Naive B cell (primary cell): ENCODE measurements around the gene ANAPC5. TPM values are rescaled to one million over a fixed set of nuclear protein-coding genes. Genes with fewer than 3 reads are reported as not detected.
"Not testable (repeated sequence)": the region's sequence is repeated elsewhere in the genome, so short reads cannot be mapped to it uniquely, and the experiment has no call there.

ENCODE experiments used
- ATAC-seq, 2 donors: fragments of 150-1000 bp; cut with Tn5 transposase; 2 replicates each; pipeline ENCODE4 v1.10.0; 2021; ENCODE audit warnings: low read depth in 2 of 2, mild to moderate bottlenecking in 2 of 2, moderate library complexity in 2 of 2
- DNase-seq: peaks from one replicate; pipeline ENCODE4 v3.0.0; 2022
- H3K27ac Mint-ChIP-seq, 6 donors: one replicate each; pipeline ENCODE4 v1.8.0; 2020 to 2022; ENCODE audit warnings: mild to moderate bottlenecking in 6 of 6, mixed read lengths in 6 of 6, moderate library complexity in 5 of 6, inconsistent platforms in 2 of 6
- H3K27me3 Mint-ChIP-seq, 3 donors: one replicate each; pipeline ENCODE4 v1.8.0; 2021 to 2022; ENCODE audit warnings: mixed read lengths in 3 of 3, mild to moderate bottlenecking in 1 of 3
- H3K36me3 Mint-ChIP-seq, 2 donors: one replicate each; pipeline ENCODE4 v1.8.0; 2020 to 2022; ENCODE audit warnings: mixed read lengths in 2 of 2, inconsistent platforms in 1 of 2, mild to moderate bottlenecking in 1 of 2
- H3K4me1 Mint-ChIP-seq, 3 donors: one replicate each; pipeline ENCODE4 v1.8.0; 2020 to 2022; ENCODE audit warnings: mixed read lengths in 3 of 3, inconsistent platforms in 1 of 3, mild to moderate bottlenecking in 1 of 3, moderate library complexity in 1 of 3
- H3K4me3 Mint-ChIP-seq, 8 donors: one replicate each; pipeline ENCODE4 v1.8.0; 2020 to 2022; ENCODE audit warnings: mild to moderate bottlenecking in 8 of 8, mixed read lengths in 8 of 8, moderate library complexity in 8 of 8, inconsistent platforms in 2 of 8
- H3K9me3 Mint-ChIP-seq, 7 donors: one replicate each; pipeline ENCODE4 v1.8.0; 2020 to 2022; ENCODE audit warnings: mixed read lengths in 7 of 7, mild to moderate bottlenecking in 5 of 7, inconsistent platforms in 2 of 7, moderate library complexity in 1 of 7
- polyA plus RNA-seq, 6 donors: library from polyadenylated mRNA; unstranded; fragments of 300-500 nt; fragmentation: Illumina TruSeq; gene quantifications; one replicate each; pipeline ENCODE4 v1.2.3, GENCODE V29; 2021; ENCODE audit warnings: low read depth in 6 of 6

ANAPC5 gene
- polyA plus RNA-seq, 6 donors from 2014 or later, result 79.7 to 172 (median 119) TPM

GRCh38 chr12:121379945-121380344 lies 27.7 kb upstream of the ANAPC5 start:
- Mint-ChIP-seq H3K4me1 (no peaks in the 10 kb centered on the region), H3K27me3 (peaks cover 0 to 6% (median 0%) of the 10 kb centered on the region in 3 donors), H3K9me3 (peaks cover 0 to 3% (median 0%) of the 10 kb centered on the region in 7 donors), H3K36me3 (no peaks in the 10 kb centered on the region), H3K4me3 (no peak overlapping the region), H3K27ac (no peak overlapping the region)
- ATAC-seq (no peak), DNase-seq (no peak)

- Mint-ChIP-seq H3K27ac (peak overlapping the region in 1 of 6 donors; percentile 28), H3K9me3 (peaks cover 0 to 5% (median 0%) of the 10 kb centered on the region in 7 donors), H3K4me3 (no peak overlapping the region), H3K36me3 (no peaks in the 10 kb centered on the region), H3K27me3 (peaks cover 0 to 8% (median 0%) of the 10 kb centered on the region in 3 donors), H3K4me1 (no peaks in the 10 kb centered on the region)
- DNase-seq (no peak), ATAC-seq (no peak)
Measured at GRCh38 chr12:121378736-121379135, 26.5 kb upstream of the ANAPC5 start.

GRCh38 chr12:121376754-121377697 lies 24.8 kb upstream of the ANAPC5 start:
- H3K4me1 Mint-ChIP-seq, result peaks cover 0 to 5% (median 0%) of the 10 kb centered on the region in 3 donors
- H3K9me3 Mint-ChIP-seq, result peaks cover 0 to 5% (median 0%) of the 10 kb centered on the region in 7 donors
- peak overlapping the region in 2 of 6 donors; percentile 54 to 85 for H3K27ac Mint-ChIP-seq
- H3K36me3 Mint-ChIP-seq, result no peaks in the 10 kb centered on the region
- peaks cover 0 to 12% (median 0%) of the 10 kb centered on the region in 3 donors for H3K27me3 Mint-ChIP-seq
- no peak for ATAC-seq
- no peak overlapping the region for H3K4me3 Mint-ChIP-seq
- DNase-seq, result no peak

- not testable (repeated sequence) for H3K4me3 Mint-ChIP-seq, H3K36me3 Mint-ChIP-seq, H3K4me1 Mint-ChIP-seq, H3K27ac Mint-ChIP-seq, ATAC-seq, H3K9me3 Mint-ChIP-seq, DNase-seq
- peaks cover 0 to 12% (median 8%) of the 10 kb centered on the region in 3 donors for H3K27me3 Mint-ChIP-seq
Measured at GRCh38 chr12:121374945-121375584, 22.9 kb upstream of the ANAPC5 start.

GRCh38 chr12:121374336-121374735 lies 22.1 kb upstream of the ANAPC5 start:
- not testable (repeated sequence) for ATAC-seq, H3K36me3 Mint-ChIP-seq, H3K4me1 Mint-ChIP-seq, H3K9me3 Mint-ChIP-seq, H3K4me3 Mint-ChIP-seq, H3K27ac Mint-ChIP-seq, DNase-seq
- peaks cover 0 to 12% (median 8%) of the 10 kb centered on the region in 3 donors for H3K27me3 Mint-ChIP-seq

- Mint-ChIP-seq H3K27ac (no peak overlapping the region), H3K36me3 (no peaks in the 10 kb centered on the region), H3K9me3 (peaks cover 0 to 5% (median 0%) of the 10 kb centered on the region in 7 donors), H3K4me3 (no peak overlapping the region), H3K4me1 (peaks cover 0 to 5% (median 0%) of the 10 kb centered on the region in 3 donors), H3K27me3 (peaks cover 0 to 12% (median 8%) of the 10 kb centered on the region in 3 donors)
- ATAC-seq (no peak), DNase-seq (no peak)
Measured at GRCh38 chr12:121373755-121374154, 21.5 kb upstream of the ANAPC5 start.

- Mint-ChIP-seq H3K27me3 (peaks cover 0 to 16% (median 8%) of the 10 kb centered on the region in 3 donors), H3K27ac (peak overlapping the region in 1 of 6 donors; percentile 81), H3K36me3 (no peaks in the 10 kb centered on the region), H3K4me3 (no peak overlapping the region), H3K4me1 (peaks cover 0 to 5% (median 0%) of the 10 kb centered on the region in 3 donors), H3K9me3 (peaks cover 0 to 5% (median 0%) of the 10 kb centered on the region in 7 donors)
- no peak for ATAC-seq
- DNase-seq, result no peak
Measured at GRCh38 chr12:121371404-121371803, 19.2 kb upstream of the ANAPC5 start.

- no peak overlapping the region for H3K4me3 Mint-ChIP-seq
- H3K27me3 Mint-ChIP-seq, result peaks cover 19 to 24% (median 20%) of the 10 kb centered on the region in 3 donors
- peaks cover 0 to 5% (median 5%) of the 10 kb centered on the region in 3 donors for H3K4me1 Mint-ChIP-seq
- H3K27ac Mint-ChIP-seq, result no peak overlapping the region
- H3K9me3 Mint-ChIP-seq, result no peaks in the 10 kb centered on the region
- H3K36me3 Mint-ChIP-seq, result no peaks in the 10 kb centered on the region
- DNase-seq (no peak), ATAC-seq (no peak)
Measured at GRCh38 chr12:121366063-121366459, 13.8 kb upstream of the ANAPC5 start.

- ATAC-seq (no peak), DNase-seq (no peak)
- Mint-ChIP-seq H3K9me3 (no peaks in the 10 kb centered on the region), H3K27ac (no peak overlapping the region), H3K4me1 (peaks cover 0 to 5% (median 5%) of the 10 kb centered on the region in 3 donors), H3K27me3 (peaks cover 19 to 23% (median 20%) of the 10 kb centered on the region in 3 donors), H3K4me3 (no peak overlapping the region), H3K36me3 (no peaks in the 10 kb centered on the region)
Measured at GRCh38 chr12:121365416-121366062, 13.3 kb upstream of the ANAPC5 start.

GRCh38 chr12:121364683-121365121 lies 12.5 kb upstream of the ANAPC5 start:
- peaks cover 19 to 23% (median 20%) of the 10 kb centered on the region in 3 donors for H3K27me3 Mint-ChIP-seq
- H3K4me3 Mint-ChIP-seq, result peak overlapping the region in 1 of 8 donors; percentile 25
- H3K36me3 Mint-ChIP-seq, result no peaks in the 10 kb centered on the region
- no peaks in the 10 kb centered on the region for H3K9me3 Mint-ChIP-seq
- peaks cover 0 to 5% (median 5%) of the 10 kb centered on the region in 3 donors for H3K4me1 Mint-ChIP-seq
- no peak for ATAC-seq
- no peak for DNase-seq
- H3K27ac Mint-ChIP-seq, result no peak overlapping the region

GRCh38 chr12:121358073-121358472 lies 5.9 kb upstream of the ANAPC5 start:
- peaks cover 0 to 7% (median 2%) of the 10 kb centered on the region in 3 donors for H3K4me1 Mint-ChIP-seq
- no peaks in the 10 kb centered on the region for H3K9me3 Mint-ChIP-seq
- no peak for ATAC-seq
- H3K27me3 Mint-ChIP-seq, result peaks cover 0 to 9% (median 0%) of the 10 kb centered on the region in 3 donors
- no peaks in the 10 kb centered on the region for H3K36me3 Mint-ChIP-seq
- H3K4me3 Mint-ChIP-seq, result no peak overlapping the region
- no peak for DNase-seq
- H3K27ac Mint-ChIP-seq, result no peak overlapping the region

- Mint-ChIP-seq H3K27me3 (peaks cover 0 to 9% (median 0%) of the 10 kb centered on the region in 3 donors), H3K4me3 (no peak overlapping the region), H3K27ac (peak overlapping the region in 2 of 6 donors; percentile 19 to 94), H3K9me3 (no peaks in the 10 kb centered on the region), H3K36me3 (no peaks in the 10 kb centered on the region), H3K4me1 (peaks cover 3 to 14% (median 7%) of the 10 kb centered on the region in 3 donors)
- no peak for ATAC-seq
- DNase-seq, result no peak
Measured at GRCh38 chr12:121357331-121357730, 5.1 kb upstream of the ANAPC5 start.

GRCh38 chr12:121356657-121357056 lies 4.4 kb upstream of the ANAPC5 start:
- Mint-ChIP-seq H3K4me1 (peaks cover 8 to 21% (median 10%) of the 10 kb centered on the region in 3 donors), H3K27ac (peak overlapping the region in 1 of 6 donors; percentile 41), H3K36me3 (no peaks in the 10 kb centered on the region), H3K27me3 (peaks cover 0 to 9% (median 0%) of the 10 kb centered on the region in 3 donors), H3K9me3 (no peaks in the 10 kb centered on the region), H3K4me3 (no peak overlapping the region)
- no peak for ATAC-seq
- DNase-seq, result no peak
